ENCODE data around the gene TECTB. TPM values are rescaled to one million over a fixed set of nuclear protein-coding genes. Genes with fewer than 3 reads are reported as not detected.

The TECTB gene
- total RNA-seq, 3 donors from 2014 or later: not detected

GRCh38 chr10:112347709-112348671 lies 64.8 kb downstream of the TECTB start:
- DNase-seq (ENCODE audit: low spot score in 2 of 2): no peak
- intact Hi-C loops (cut with DNase I; ENCODE audit: low total_unique reads): loop anchor here (5.0 kb wide), 1 partner anchor 1304 kb away; no protein-coding TSS in a partner anchor
- H3K27ac ChIP-seq: no peak overlapping the region
- H3K27me3 ChIP-seq: no peaks in the 10 kb centered on the region
- no peak overlapping the region for H3K4me3 ChIP-seq
- no peak for TF ChIP-seq POLR2A (IDR thresholded peaks at IDR 0.05)
- TF ChIP-seq CTCF (IDR thresholded peaks at IDR 0.05): no peak
- no peak for TF ChIP-seq POLR2AphosphoS5 (IDR thresholded peaks at IDR 0.05)
- no peaks in the 10 kb centered on the region for H3K4me1 ChIP-seq
- H3K36me3 ChIP-seq: no peaks in the 10 kb centered on the region
- H3K9me3 ChIP-seq: no peaks in the 10 kb centered on the region

DNA sequence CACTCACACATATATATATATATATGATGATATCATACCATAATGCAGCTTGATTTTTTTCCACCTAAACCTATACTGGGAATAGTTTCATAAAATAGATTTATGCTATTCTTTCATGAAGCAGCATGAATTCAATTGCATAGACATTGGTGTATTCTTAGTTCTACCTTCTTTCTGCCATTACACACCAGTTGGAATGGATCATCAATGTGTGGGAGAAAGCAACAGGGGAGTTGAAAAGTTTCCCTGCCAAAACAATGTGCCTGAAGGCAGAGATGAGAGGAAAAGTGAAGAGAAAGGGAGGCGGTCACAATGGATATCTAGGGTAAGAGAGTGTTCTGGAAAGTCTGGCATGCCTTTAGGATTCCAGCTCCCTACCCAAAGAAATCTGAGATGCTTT lies 65.6 kb downstream of the TECTB start:
- TF ChIP-seq POLR2AphosphoS5 (IDR thresholded peaks at IDR 0.05) (no peak), POLR2A (IDR thresholded peaks at IDR 0.05) (no peak), CTCF (IDR thresholded peaks at IDR 0.05) (no peak)

GRCh38 chr10:112349521-112350085 lies 66.4 kb downstream of the TECTB start:
- no peaks in the 10 kb centered on the region for H3K36me3 ChIP-seq
- H3K4me3 ChIP-seq: no peak overlapping the region
- H3K4me1 ChIP-seq: no peaks in the 10 kb centered on the region
- intact Hi-C loops (cut with DNase I; ENCODE audit: low total_unique reads): loop anchor here (5.0 kb wide), 1 partner anchor 1303 kb away; no protein-coding TSS in a partner anchor
- no peaks in the 10 kb centered on the region for H3K9me3 ChIP-seq
- no peaks in the 10 kb centered on the region for H3K27me3 ChIP-seq
- TF ChIP-seq POLR2A (IDR thresholded peaks at IDR 0.05) (no peak), POLR2AphosphoS5 (IDR thresholded peaks at IDR 0.05) (no peak), CTCF (IDR thresholded peaks at IDR 0.05) (no peak)
- H3K27ac ChIP-seq: no peak overlapping the region
- no peak for DNase-seq (ENCODE audit: low spot score in 2 of 2)

More for the DNA sequence above, 65.6 kb downstream of the TECTB start:
- H3K27ac ChIP-seq: no peak overlapping the region
- DNase-seq (ENCODE audit: low spot score in 2 of 2): no peak
- H3K36me3 ChIP-seq: no peaks in the 10 kb centered on the region
- no peak overlapping the region for H3K4me3 ChIP-seq
- H3K27me3 ChIP-seq: no peaks in the 10 kb centered on the region
- H3K4me1 ChIP-seq: no peaks in the 10 kb centered on the region
- no peaks in the 10 kb centered on the region for H3K9me3 ChIP-seq
- intact Hi-C loops (cut with DNase I; ENCODE audit: low total_unique reads): loop anchor here (5.0 kb wide), 1 partner anchor 1304 kb away; no protein-coding TSS in a partner anchor

GRCh38 chr10:112351146-112351545 lies 67.9 kb downstream of the TECTB start:
- H3K36me3 ChIP-seq: no peaks in the 10 kb centered on the region
- intact Hi-C loops (cut with DNase I; ENCODE audit: low total_unique reads): no loop called here
- H3K4me1 ChIP-seq: no peaks in the 10 kb centered on the region
- no peak for TF ChIP-seq POLR2A (IDR thresholded peaks at IDR 0.05)
- TF ChIP-seq POLR2AphosphoS5 (IDR thresholded peaks at IDR 0.05): no peak
- no peak for TF ChIP-seq CTCF (IDR thresholded peaks at IDR 0.05)
- no peak for DNase-seq (ENCODE audit: low spot score in 2 of 2)
- H3K27ac ChIP-seq: no peak overlapping the region
- H3K27me3 ChIP-seq: no peaks in the 10 kb centered on the region
- no peaks in the 10 kb centered on the region for H3K9me3 ChIP-seq
- H3K4me3 ChIP-seq: no peak overlapping the region

DNA sequence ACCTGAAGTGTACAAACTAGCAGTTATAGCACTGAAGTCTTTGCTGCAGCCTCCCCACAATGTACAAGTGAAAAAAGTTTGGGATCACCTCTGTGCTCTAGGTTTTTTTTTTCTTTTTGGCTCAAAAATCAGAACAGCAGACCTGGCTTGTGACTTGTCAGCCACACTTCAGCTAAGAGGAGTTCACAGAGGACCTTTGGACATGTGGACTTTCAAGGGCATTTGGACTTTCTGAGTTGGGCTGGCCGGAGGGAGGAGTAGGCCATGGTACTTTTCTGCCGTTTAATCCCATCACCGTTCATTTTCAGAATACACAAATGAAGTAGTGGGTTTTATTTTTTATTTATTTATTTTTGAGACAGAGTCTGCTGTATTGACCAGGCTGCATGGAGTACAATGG lies 68.8 kb downstream of the TECTB start:
- intact Hi-C loops (cut with DNase I; ENCODE audit: low total_unique reads): no loop called here
- Histone ChIP-seq H3K27ac (no peak overlapping the region), H3K27me3 (no peaks in the 10 kb centered on the region), H3K4me1 (no peaks in the 10 kb centered on the region), H3K4me3 (no peak overlapping the region), H3K9me3 (no peaks in the 10 kb centered on the region), H3K36me3 (no peaks in the 10 kb centered on the region)
- TF ChIP-seq POLR2A (IDR thresholded peaks at IDR 0.05): no peak
- no peak for TF ChIP-seq POLR2AphosphoS5 (IDR thresholded peaks at IDR 0.05)
- no peak for TF ChIP-seq CTCF (IDR thresholded peaks at IDR 0.05)
- DNase-seq (ENCODE audit: low spot score in 2 of 2): no peak
